K562 (cell line): ENCODE results near the gene NSUN3. TPM values are rescaled to one million over a fixed set of nuclear protein-coding genes. Genes with fewer than 3 reads are reported as not detected.

Experiments used
- EHMT2 ChIP-seq: fragments of 450-650 bp; IDR thresholded peaks from 2 replicates; pipeline ENCODE4 v1.6.1; 2018; ENCODE audit warnings: antibody characterized with exemption
- MGA ChIP-seq: fragments of 450-650 bp; IDR thresholded peaks from 2 replicates; pipeline ENCODE4 v1.6.1; 2016; ENCODE audit warnings: mild to moderate bottlenecking, moderate library complexity
- OTX1 ChIP-seq: fragments of 450-650 bp; formaldehyde crosslinking; IDR thresholded peaks from 2 replicates; pipeline ENCODE4 v1.4.0; 2022; ENCODE audit warnings: mild to moderate bottlenecking
- polyA plus RNA-seq, 8 experiments: library from polyadenylated mRNA; depleted of rRNA in 4 of 8; stranded (reverse) in 5 of 8; unstranded in 3 of 8; fragments of >200 nt; fragmentation: Nextera tagmentation in 2 of 8; fragmentation: Illumina TruSeq in 1 of 8; extraction: Ambion mirVana in 2 of 8; extraction: Trizol in 1 of 8; gene quantifications; 2 replicates each; pipeline versions ENCODE4 v1.2.1 to v1.2.3, GENCODE V29; 2011 to 2014; ENCODE audit warnings: inconsistent platforms in 1 of 8, missing spikeins in 1 of 8
- total RNA-seq, 7 experiments: library from RNA; depleted of rRNA in 6 of 7; stranded (reverse); fragments of >200 nt in 6 of 7; fragmentation: Illumina TruSeq in 2 of 7; extraction: Trizol in 2 of 7; gene quantifications; 2 replicates each; pipeline versions ENCODE4 v1.2.1 to v1.2.3, GENCODE V29; 2011 to 2021; ENCODE audit warnings: low replicate concordance in 1 of 7

NSUN3 gene
- total and polyA plus RNA-seq, 9 of the 15 experiments (the other 6 are each of a cell fraction or from before 2014, with no cell fraction given), result 4.4 to 12.3 (median 7.6) TPM

GRCh38 chr3:94063496-94064119 is 747 bp downstream of the NSUN3 start (continued):
- TF ChIP-seq MGA (peak; percentile 46), OTX1 (CRISPR knock-in tag) (no peak), EHMT2 (no peak)
